Measurements from ENCODE around the gene DHRSX.

GRCh38 chrX:2497961-2498780, 2.6 kb downstream of the DHRSX start:
- TF ChIP-seq EZH2 (IDR thresholded peaks at IDR 0.05; ENCODE audit: insufficient read depth, poor library complexity, severe bottlenecking) (no peak), EZH2phosphoT487 (IDR thresholded peaks at IDR 0.05; ENCODE audit: insufficient read depth, low read depth) (no peak)

Data from GM23248 (cell line).